ENCODE results near the gene SLC25A10.

SLC25A10 gene

DNA sequence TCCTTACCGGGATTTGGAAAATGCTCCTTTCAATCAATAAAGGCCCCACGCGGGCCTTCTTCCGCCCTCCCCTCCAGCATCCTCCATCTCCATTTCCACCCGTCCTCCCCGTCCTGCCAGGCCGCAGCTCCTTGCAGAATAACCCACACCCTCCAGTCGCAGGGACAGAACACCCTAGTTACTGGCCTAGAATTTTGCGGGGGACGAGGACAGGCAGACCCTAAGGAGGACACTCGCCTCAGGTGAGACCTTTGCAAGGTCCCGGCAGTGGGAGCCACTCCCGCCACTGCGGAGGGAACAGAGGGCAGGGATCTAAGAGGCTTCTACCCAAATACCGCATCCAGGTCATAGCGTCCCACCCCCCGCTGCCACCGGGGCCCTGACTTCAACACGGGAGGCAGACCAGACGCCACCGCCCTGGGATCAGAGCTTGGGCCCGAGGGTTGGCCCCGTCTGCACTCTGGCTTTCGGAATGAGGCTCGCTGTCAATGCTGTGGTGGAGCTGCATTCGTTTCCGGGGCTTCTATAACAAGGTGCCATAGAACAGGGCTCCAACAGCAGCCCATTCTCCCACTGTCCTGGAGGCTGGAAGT lies 26.8 kb downstream of the SLC25A10 start:
- TF ChIP-seq FOXP2 (optimal IDR thresholded peaks at IDR 0.05; ENCODE audit: borderline replicate concordance, extremely low read depth, extremely low read length, insufficient read depth): no peak
- TF ChIP-seq TAF1 (IDR thresholded peaks at IDR 0.05; ENCODE audit: borderline replicate concordance, insufficient read depth, low read length): no peak
- TF ChIP-seq, protein P1, sequence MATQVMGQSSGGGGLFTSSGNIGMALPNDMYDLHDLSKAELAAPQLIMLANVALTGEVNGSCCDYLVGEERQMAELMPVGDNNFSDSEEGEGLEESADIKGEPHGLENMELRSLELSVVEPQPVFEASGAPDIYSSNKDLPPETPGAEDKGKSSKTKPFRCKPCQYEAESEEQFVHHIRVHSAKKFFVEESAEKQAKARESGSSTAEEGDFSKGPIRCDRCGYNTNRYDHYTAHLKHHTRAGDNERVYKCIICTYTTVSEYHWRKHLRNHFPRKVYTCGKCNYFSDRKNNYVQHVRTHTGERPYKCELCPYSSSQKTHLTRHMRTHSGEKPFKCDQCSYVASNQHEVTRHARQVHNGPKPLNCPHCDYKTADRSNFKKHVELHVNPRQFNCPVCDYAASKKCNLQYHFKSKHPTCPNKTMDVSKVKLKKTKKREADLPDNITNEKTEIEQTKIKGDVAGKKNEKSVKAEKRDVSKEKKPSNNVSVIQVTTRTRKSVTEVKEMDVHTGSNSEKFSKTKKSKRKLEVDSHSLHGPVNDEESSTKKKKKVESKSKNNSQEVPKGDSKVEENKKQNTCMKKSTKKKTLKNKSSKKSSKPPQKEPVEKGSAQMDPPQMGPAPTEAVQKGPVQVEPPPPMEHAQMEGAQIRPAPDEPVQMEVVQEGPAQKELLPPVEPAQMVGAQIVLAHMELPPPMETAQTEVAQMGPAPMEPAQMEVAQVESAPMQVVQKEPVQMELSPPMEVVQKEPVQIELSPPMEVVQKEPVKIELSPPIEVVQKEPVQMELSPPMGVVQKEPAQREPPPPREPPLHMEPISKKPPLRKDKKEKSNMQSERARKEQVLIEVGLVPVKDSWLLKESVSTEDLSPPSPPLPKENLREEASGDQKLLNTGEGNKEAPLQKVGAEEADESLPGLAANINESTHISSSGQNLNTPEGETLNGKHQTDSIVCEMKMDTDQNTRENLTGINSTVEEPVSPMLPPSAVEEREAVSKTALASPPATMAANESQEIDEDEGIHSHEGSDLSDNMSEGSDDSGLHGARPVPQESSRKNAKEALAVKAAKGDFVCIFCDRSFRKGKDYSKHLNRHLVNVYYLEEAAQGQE (IDR thresholded peaks at IDR 0.05; ENCODE audit: insufficient read depth in 1 of 2, low read depth in 2 of 2, low read length in 2 of 2): no peak
- no peak for TF ChIP-seq POLR2AphosphoS5 (IDR thresholded peaks at IDR 0.05; ENCODE audit: low read depth, low read length)
- TF ChIP-seq SIN3A (IDR thresholded peaks at IDR 0.05; ENCODE audit: borderline replicate concordance, insufficient read depth, low read length): no peak

DNA sequence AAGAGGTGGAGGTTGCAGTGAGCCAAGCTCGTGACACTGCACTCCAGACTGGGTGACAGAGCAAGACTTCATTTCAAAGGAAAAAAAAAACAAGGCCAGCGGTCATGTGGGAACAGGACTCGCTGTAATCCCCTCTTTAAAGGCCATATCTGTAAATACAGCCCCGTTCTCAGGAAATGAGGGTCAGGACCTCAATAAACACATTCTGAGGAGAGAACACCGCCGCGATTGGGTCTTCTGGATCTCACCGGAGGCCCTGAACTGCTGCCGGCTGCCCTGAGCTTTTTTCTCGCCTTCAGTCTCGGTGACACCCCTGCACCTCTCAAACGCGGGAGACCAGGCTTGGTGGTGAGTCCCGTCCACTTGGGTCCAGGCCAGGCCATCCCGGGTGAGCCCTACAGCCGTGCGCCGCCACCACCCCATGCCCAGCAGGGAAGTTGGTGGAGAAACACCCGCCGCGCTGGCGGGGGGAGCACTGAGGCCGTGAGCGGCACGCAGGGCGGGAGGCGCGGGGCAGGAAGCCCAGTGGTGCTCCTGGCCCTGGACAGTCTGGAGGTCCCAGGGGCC lies 28.4 kb downstream of the SLC25A10 start:
- TF ChIP-seq SIN3A (IDR thresholded peaks at IDR 0.05; ENCODE audit: borderline replicate concordance, insufficient read depth, low read length): no peak

- TF ChIP-seq, protein P1 (IDR thresholded peaks at IDR 0.05; ENCODE audit: insufficient read depth in 1 of 2, low read depth in 2 of 2, low read length in 2 of 2): no peak
- TF ChIP-seq POLR2AphosphoS5 (IDR thresholded peaks at IDR 0.05; ENCODE audit: low read depth, low read length): no peak
These were observed 29.0 kb downstream of the SLC25A10 start for GRCh38 chr17:81741049-81741593.

GRCh38 chr17:81741594-81742452 lies 29.7 kb downstream of the SLC25A10 start:
- TF ChIP-seq SIN3A (IDR thresholded peaks at IDR 0.05; ENCODE audit: borderline replicate concordance, insufficient read depth, low read length): no peak
- no peak for TF ChIP-seq TAF1 (IDR thresholded peaks at IDR 0.05; ENCODE audit: borderline replicate concordance, insufficient read depth, low read length)
- no peak for TF ChIP-seq FOXP2 (optimal IDR thresholded peaks at IDR 0.05; ENCODE audit: borderline replicate concordance, extremely low read depth, extremely low read length, insufficient read depth)
- TF ChIP-seq, protein P1 (IDR thresholded peaks at IDR 0.05; ENCODE audit: insufficient read depth in 1 of 2, low read depth in 2 of 2, low read length in 2 of 2): no peak
- TF ChIP-seq POLR2AphosphoS5 (IDR thresholded peaks at IDR 0.05; ENCODE audit: low read depth, low read length): no peak
